Fibroblast of lung (primary cell): ENCODE data around the gene OR51V1. TPM values are rescaled to one million over a fixed set of nuclear protein-coding genes. Genes with fewer than 3 reads are reported as not detected.

Experiments
- DNase-seq, 2 donors: peaks; one replicate each; pipeline versions ENCODE4 v3.0.0 to v3.0.0-alpha.2; 2010; ENCODE audit warnings: low read depth in 2 of 2
- H2AFZ ChIP-seq: 2 replicates; pipeline ENCODE4 v1.5.1; 2012; ENCODE audit warnings: low read length, control low read depth, inconsistent platforms
- H3K27ac ChIP-seq: 2 replicates; pipeline ENCODE4 v1.5.1; 2011; ENCODE audit warnings: low read length, control low read depth; ENCODE audit not compliant: insufficient read depth
- H3K27me3 ChIP-seq: 2 replicates; pipeline ENCODE4 v1.5.1; 2011; ENCODE audit warnings: mild to moderate bottlenecking, low read length; ENCODE audit not compliant: control insufficient read depth, insufficient read depth
- H3K36me3 ChIP-seq: 2 replicates; pipeline ENCODE4 v1.5.1; 2011; ENCODE audit warnings: low read length; ENCODE audit not compliant: control insufficient read depth, insufficient read depth
- H3K4me1 ChIP-seq: 2 replicates; pipeline ENCODE4 v1.5.1; 2011; ENCODE audit warnings: low read length; ENCODE audit not compliant: control insufficient read depth, insufficient read depth; ENCODE audit errors: extremely low read depth
- H3K4me2 ChIP-seq: 2 replicates; pipeline ENCODE4 v1.5.1; 2011; ENCODE audit warnings: low read length, control low read depth; ENCODE audit not compliant: insufficient read depth; ENCODE audit errors: extremely low read depth
- H3K4me3 ChIP-seq, 4 experiments: fragments of 200-600 bp in 1 of 4; sonication (generic) in 1 of 4; replicated peaks in 1 of 4; 2 replicates each; pipeline ENCODE4 v1.5.1; 2011 to 2016; ENCODE audit warnings: low read length in 4 of 4, low read depth in 3 of 4, mild to moderate bottlenecking in 3 of 4, control low read depth in 2 of 4, inconsistent platforms in 1 of 4, mixed read lengths in 1 of 4; ENCODE audit not compliant: insufficient read depth in 1 of 4; ENCODE audit errors: control extremely low read depth in 1 of 4
- H3K79me2 ChIP-seq: 2 replicates; pipeline ENCODE4 v1.5.1; 2012; ENCODE audit warnings: mild to moderate bottlenecking, low read length, inconsistent platforms; ENCODE audit not compliant: control insufficient read depth, insufficient read depth
- H3K9ac ChIP-seq: 2 replicates; pipeline ENCODE4 v1.5.1; 2011; ENCODE audit warnings: mild to moderate bottlenecking, low read length, control low read depth; ENCODE audit not compliant: insufficient read depth
- H3K9me3 ChIP-seq: 2 replicates; pipeline ENCODE4 v1.5.1; 2012; ENCODE audit warnings: low read depth, low read length; ENCODE audit not compliant: control insufficient read depth, insufficient read depth
- H4K20me1 ChIP-seq: 2 replicates; pipeline ENCODE4 v1.5.1; 2011; ENCODE audit warnings: low read length; ENCODE audit not compliant: control insufficient read depth, insufficient read depth; ENCODE audit errors: extremely low read depth
- CTCF ChIP-seq, 2 donors: IDR thresholded peaks in 1 of 2; conservative IDR thresholded peaks in 1 of 2; 1 replicate in 1 of 2; 2 replicates in 1 of 2; pipeline ENCODE4 v1.5.1; 2011 to 2012; ENCODE audit warnings: low read length in 2 of 2, control low read depth in 1 of 2, inconsistent platforms in 1 of 2, low read depth in 1 of 2, mild to moderate bottlenecking in 1 of 2
- EZH2 ChIP-seq: IDR thresholded peaks from 2 replicates; pipeline ENCODE4 v1.5.1; 2012; ENCODE audit warnings: low read length, control low read depth, mild to moderate bottlenecking; ENCODE audit errors: missing control alignments
- polyA plus RNA-seq, 2 donors: library from polyadenylated mRNA; depleted of rRNA in 1 of 2; stranded (reverse) in 1 of 2; unstranded in 1 of 2; fragments of >200 nt; gene quantifications; 2 replicates each; pipeline ENCODE4 v1.2.1, GENCODE V29; 2011 to 2012; ENCODE audit warnings: missing spikeins in 1 of 2
- total RNA-seq: library from RNA; depleted of rRNA; stranded (reverse); fragments of >200 nt; gene quantifications from 2 replicates; pipeline ENCODE4 v1.2.1, GENCODE V29; 2014

Gene OR51V1
- total and polyA plus RNA-seq, 2 donors (not counting 1 experiment from before 2014, with no cell fraction given): not detected

- DNase-seq: no peak
- H3K27ac ChIP-seq: no peak overlapping the region
- no peak overlapping the region for H3K9ac ChIP-seq
- TF ChIP-seq CTCF (conservative IDR thresholded peaks at IDR 0.05 in 1 of 2, IDR thresholded peaks at IDR 0.05 in 1 of 2; ENCODE audit: low read depth in 1 of 2, low read length in 2 of 2): no peak
- TF ChIP-seq EZH2: no peak
- H3K9me3 ChIP-seq: no peaks in the 10 kb centered on the region
- H3K4me3 ChIP-seq: no peak overlapping the region
- no peaks in the 10 kb centered on the region for H4K20me1 ChIP-seq
- no peak overlapping the region for H3K4me2 ChIP-seq
- H3K4me1 ChIP-seq: no peaks in the 10 kb centered on the region
- H3K36me3 ChIP-seq: no peaks in the 10 kb centered on the region
- no peak overlapping the region for H2AFZ ChIP-seq
- no peaks in the 10 kb centered on the region for H3K27me3 ChIP-seq
- H3K79me2 ChIP-seq: no peaks in the 10 kb centered on the region
Measured at GRCh38 chr11:5246772-5247471, 46.4 kb upstream of the OR51V1 start.

DNA sequence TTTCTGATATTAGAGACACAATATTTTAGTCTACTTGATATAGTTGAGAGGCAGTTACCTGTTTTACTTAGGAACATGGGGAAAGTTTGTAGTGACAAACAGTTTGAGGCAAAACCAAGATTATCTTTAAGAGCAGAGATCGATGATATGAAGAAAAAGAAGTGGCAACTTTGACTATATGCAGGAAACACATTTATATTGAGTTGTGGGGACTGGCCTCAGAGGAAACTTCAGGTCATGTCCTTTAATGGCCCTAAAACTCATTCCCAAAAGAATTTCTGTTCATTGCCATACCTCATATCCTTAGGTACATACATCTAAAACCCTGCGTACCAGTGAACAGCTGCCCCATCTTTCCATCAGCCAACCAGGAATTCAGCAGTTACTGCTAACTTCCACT lies 44.7 kb upstream of the OR51V1 start:
- H3K9ac ChIP-seq: no peak overlapping the region
- no peak overlapping the region for H2AFZ ChIP-seq
- no peaks in the 10 kb centered on the region for H3K36me3 ChIP-seq
- H3K9me3 ChIP-seq: no peaks in the 10 kb centered on the region
- H3K4me1 ChIP-seq: no peaks in the 10 kb centered on the region
- H3K79me2 ChIP-seq: no peaks in the 10 kb centered on the region
- H4K20me1 ChIP-seq: no peaks in the 10 kb centered on the region
- H3K27ac ChIP-seq: no peak overlapping the region
- TF ChIP-seq CTCF (conservative IDR thresholded peaks at IDR 0.05 in 1 of 2, IDR thresholded peaks at IDR 0.05 in 1 of 2; ENCODE audit: low read depth in 1 of 2, low read length in 2 of 2) (no peak), EZH2 (no peak)
- H3K27me3 ChIP-seq: no peaks in the 10 kb centered on the region
- no peak for DNase-seq
- H3K4me2 ChIP-seq: no peak overlapping the region
- no peak overlapping the region for H3K4me3 ChIP-seq

DNA sequence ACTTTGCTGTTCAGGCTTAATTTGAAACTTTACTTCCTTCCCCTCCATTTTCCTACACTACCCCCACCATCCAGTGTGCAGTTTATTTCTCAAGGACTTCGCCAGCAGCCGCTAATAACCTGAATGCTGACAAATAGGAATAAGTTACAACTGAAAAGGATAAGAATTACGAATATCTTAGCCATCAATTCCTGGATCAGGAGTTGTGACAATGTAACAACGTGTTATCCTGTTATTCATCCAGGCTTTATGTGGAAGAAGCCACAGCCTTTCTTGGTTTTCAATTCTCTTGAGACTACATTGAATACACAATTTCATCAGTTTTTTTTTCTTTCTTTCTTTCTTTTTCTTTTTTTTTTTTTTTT lies 43.3 kb upstream of the OR51V1 start:
- Histone ChIP-seq H4K20me1 (no peaks in the 10 kb centered on the region), H3K36me3 (no peaks in the 10 kb centered on the region), H3K4me2 (no peak overlapping the region), H2AFZ (no peak overlapping the region), H3K4me3 (no peak overlapping the region), H3K4me1 (peaks cover under 1% of the 10 kb centered on the region), H3K9ac (no peak overlapping the region), H3K27ac (no peak overlapping the region), H3K9me3 (no peaks in the 10 kb centered on the region), H3K27me3 (no peaks in the 10 kb centered on the region), H3K79me2 (no peaks in the 10 kb centered on the region)
- DNase-seq: no peak
- no peak for TF ChIP-seq CTCF (conservative IDR thresholded peaks at IDR 0.05 in 1 of 2, IDR thresholded peaks at IDR 0.05 in 1 of 2; ENCODE audit: low read depth in 1 of 2, low read length in 2 of 2)
- no peak for TF ChIP-seq EZH2
